Right lobe of liver (tissue), 4 donors: ENCODE results near the gene C4BPB.

Experiments used
- CTCF ChIP-seq, 4 donors: fragments of 200-600 bp in 3 of 4; fragments of 450-650 bp in 1 of 4; IDR thresholded peaks; one replicate each; pipeline versions ENCODE4 v1.5.1 to v1.8.0; 2016 to 2022; ENCODE audit warnings: antibody characterized with exemption in 4 of 4, mild to moderate bottlenecking in 2 of 4
- POLR2A ChIP-seq: fragments of 450-650 bp; IDR thresholded peaks from one replicate; pipeline ENCODE4 v1.6.1; 2017; ENCODE audit warnings: antibody characterized with exemption, mild to moderate bottlenecking
- donor health status: DM: no; HTN: no; CAD: no.
- donor health status: DM: no; HTN: no; CAD: no.
- donor health status: DM: no; HTN: yes; CAD: no.

GRCh38 chr1:207134581-207134980 lies 45.9 kb downstream of the C4BPB start:
- TF ChIP-seq POLR2A (no peak), CTCF (IDR thresholded peaks at IDR 0.05) (no peak)
